HEK293 (cell line): ENCODE data around the gene MKI67.

Experiments
- CTCF ChIA-PET: fragments of 350-600 bp; formaldehyde crosslinking; extraction: SDS; loops from one replicate; lab custom pipeline; 2021; ENCODE audit warnings: antibody characterized with exemption; lab: Yijun Ruan, JAX
- POLR2A ChIA-PET: fragments of 300-600 bp; formaldehyde crosslinking; extraction: SDS; loops from one replicate; lab custom pipeline; 2020; ENCODE audit warnings: antibody characterized with exemption, inconsistent platforms; lab: Yijun Ruan, JAX
- H3K27ac ChIP-seq: fragments of 200-500 bp; sonication (Bioruptor generic); 2 replicates; pipeline ENCODE4 v1.5.1; 2014; ENCODE audit warnings: low read depth, low read length, control low read depth, inconsistent platforms; ENCODE audit errors: extremely low read depth
- H3K36me3 ChIP-seq, 2 experiments: fragments of 200-500 bp in 1 of 2; sonication (Bioruptor generic) in 1 of 2; 1 replicate in 1 of 2; 2 replicates in 1 of 2; pipeline ENCODE4 v1.5.1; 2014 to 2017; ENCODE audit warnings: inconsistent platforms in 2 of 2, low read length in 2 of 2; ENCODE audit not compliant: control insufficient read depth in 2 of 2, insufficient read depth in 1 of 2
- H3K4me1 ChIP-seq: fragments of 200-500 bp; sonication (Bioruptor generic); 2 replicates; pipeline ENCODE4 v1.5.1; 2014; ENCODE audit warnings: mild to moderate bottlenecking, low read length, inconsistent platforms; ENCODE audit not compliant: control insufficient read depth, insufficient read depth
- H3K4me3 ChIP-seq: 2 replicates; pipeline ENCODE4 v1.5.1; 2011; ENCODE audit warnings: low read depth, mild to moderate bottlenecking, control low read depth, low read length, moderate library complexity
- H3K9me3 ChIP-seq: fragments of 200-500 bp; sonication (Bioruptor generic); 2 replicates; pipeline ENCODE4 v1.5.1; 2014; ENCODE audit warnings: low read depth, low read length, inconsistent platforms; ENCODE audit not compliant: control insufficient read depth, insufficient read depth
- ATF2 ChIP-seq: fragments of 450-650 bp; formaldehyde crosslinking; IDR thresholded peaks from 2 replicates; pipeline ENCODE4 v1.5.1; 2016; ENCODE audit warnings: missing biosample characterization, missing genetic modification characterization, low read depth
- BCL11A ChIP-seq: fragments of 450-650 bp; formaldehyde crosslinking; IDR thresholded peaks from 2 replicates; pipeline ENCODE4 v1.5.1; 2016; ENCODE audit warnings: low read depth, missing biosample characterization, missing genetic modification characterization
- GLIS2 ChIP-seq: fragments of 450-650 bp; formaldehyde crosslinking; IDR thresholded peaks from 2 replicates; pipeline ENCODE4 v1.5.1; 2016; ENCODE audit warnings: missing biosample characterization, missing genetic modification characterization
- HOXA7 ChIP-seq: sonication (generic); formaldehyde crosslinking; IDR thresholded peaks from 2 replicates; pipeline ENCODE4 v1.8.1; 2022; ENCODE audit warnings: missing genetic modification reagents, borderline replicate concordance
- PRDM2 ChIP-seq: fragments of 450-650 bp; formaldehyde crosslinking; IDR thresholded peaks from 2 replicates; pipeline ENCODE4 v1.5.1; 2016; ENCODE audit warnings: missing biosample characterization, missing genetic modification characterization, borderline replicate concordance
- TRIM28 ChIP-seq: IDR thresholded peaks from 2 replicates; pipeline ENCODE4 v1.6.1; 2011; ENCODE audit warnings: low read length, control low read depth, borderline replicate concordance
- TSHZ1 ChIP-seq: fragments of 450-650 bp; formaldehyde crosslinking; IDR thresholded peaks from 2 replicates; pipeline ENCODE4 v1.5.1; 2016; ENCODE audit warnings: missing biosample characterization, missing genetic modification characterization, borderline replicate concordance
- ZBTB10 ChIP-seq: fragments of 450-650 bp; formaldehyde crosslinking; IDR thresholded peaks from 2 replicates; pipeline ENCODE4 v1.5.1; 2016; ENCODE audit warnings: missing biosample characterization, missing genetic modification characterization
- ZBTB17 ChIP-seq: fragments of 450-650 bp; formaldehyde crosslinking; IDR thresholded peaks from 2 replicates; pipeline ENCODE4 v1.5.1; 2016; ENCODE audit warnings: missing biosample characterization, missing genetic modification characterization
- ZEB2 ChIP-seq: fragments of 450-650 bp; formaldehyde crosslinking; IDR thresholded peaks from 2 replicates; pipeline ENCODE4 v1.5.1; 2016; ENCODE audit warnings: missing biosample characterization, missing genetic modification characterization
- ZNF10 ChIP-seq: fragments of 450-650 bp; formaldehyde crosslinking; IDR thresholded peaks from 2 replicates; pipeline ENCODE4 v1.5.1; 2017; ENCODE audit warnings: missing biosample characterization, missing genetic modification characterization
- ZNF174 ChIP-seq: fragments of 450-650 bp; formaldehyde crosslinking; IDR thresholded peaks from 2 replicates; pipeline ENCODE4 v1.5.0; 2017; ENCODE audit warnings: missing biosample characterization, mild to moderate bottlenecking, missing genetic modification characterization
- ZNF48 ChIP-seq: fragments of 450-650 bp; formaldehyde crosslinking; IDR thresholded peaks from 2 replicates; pipeline ENCODE4 v1.5.1; 2016; ENCODE audit warnings: missing biosample characterization, missing genetic modification characterization
- ZNF510 ChIP-seq: fragments of 450-650 bp; formaldehyde crosslinking; IDR thresholded peaks from 2 replicates; pipeline ENCODE4 v1.5.1; 2018; ENCODE audit warnings: mild to moderate bottlenecking, missing genetic modification characterization, missing biosample characterization; ENCODE audit not compliant: insufficient replicate concordance
- ZNF600 ChIP-seq: fragments of 450-650 bp; formaldehyde crosslinking; IDR thresholded peaks from 2 replicates; pipeline ENCODE4 v1.5.1; 2016; ENCODE audit warnings: missing biosample characterization, missing genetic modification characterization
- ZNF658 ChIP-seq: fragments of 450-650 bp; formaldehyde crosslinking; IDR thresholded peaks from 2 replicates; pipeline ENCODE4; 2016; ENCODE audit warnings: missing biosample characterization, missing genetic modification characterization
- ZNF76 ChIP-seq: fragments of 450-650 bp; formaldehyde crosslinking; IDR thresholded peaks from 2 replicates; pipeline ENCODE4; 2016; ENCODE audit warnings: low read depth, missing biosample characterization, missing genetic modification characterization, borderline replicate concordance
- TF ChIP-seq, protein P1 (sequence below): sonication (generic); formaldehyde crosslinking; IDR thresholded peaks from 2 replicates; pipeline ENCODE4 v1.8.1; 2022; ENCODE audit warnings: mild to moderate bottlenecking, moderate library complexity, missing genetic modification reagents
- TF ChIP-seq, protein P2 (sequence below): fragments of 450-650 bp; IDR thresholded peaks from 2 replicates; pipeline ENCODE4 v1.5.1; 2018; ENCODE audit warnings: missing biosample characterization, missing genetic modification characterization

MKI67 gene

GRCh38 chr10:128111696-128112095, 14.5 kb downstream of the MKI67 start (continued):
- no peak for TF ChIP-seq PRDM2 (tag by site-specific recombination)
- TF ChIP-seq ZBTB17 (tag by site-specific recombination): no peak
- TF ChIP-seq ZNF10 (tag by site-specific recombination): no peak
- TF ChIP-seq ATF2: no peak
- no peak for TF ChIP-seq ZNF174 (tag by site-specific recombination)
- no peak for TF ChIP-seq ZNF76 (tag by site-specific recombination)
- no peak for TF ChIP-seq TSHZ1
- no peak for TF ChIP-seq GLIS2
- TF ChIP-seq, protein P1, sequence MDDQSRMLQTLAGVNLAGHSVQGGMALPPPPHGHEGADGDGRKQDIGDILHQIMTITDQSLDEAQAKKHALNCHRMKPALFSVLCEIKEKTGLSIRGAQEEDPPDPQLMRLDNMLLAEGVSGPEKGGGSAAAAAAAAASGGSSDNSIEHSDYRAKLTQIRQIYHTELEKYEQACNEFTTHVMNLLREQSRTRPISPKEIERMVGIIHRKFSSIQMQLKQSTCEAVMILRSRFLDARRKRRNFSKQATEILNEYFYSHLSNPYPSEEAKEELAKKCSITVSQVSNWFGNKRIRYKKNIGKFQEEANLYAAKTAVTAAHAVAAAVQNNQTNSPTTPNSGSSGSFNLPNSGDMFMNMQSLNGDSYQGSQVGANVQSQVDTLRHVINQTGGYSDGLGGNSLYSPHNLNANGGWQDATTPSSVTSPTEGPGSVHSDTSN: no peak
- TF ChIP-seq, protein P2, sequence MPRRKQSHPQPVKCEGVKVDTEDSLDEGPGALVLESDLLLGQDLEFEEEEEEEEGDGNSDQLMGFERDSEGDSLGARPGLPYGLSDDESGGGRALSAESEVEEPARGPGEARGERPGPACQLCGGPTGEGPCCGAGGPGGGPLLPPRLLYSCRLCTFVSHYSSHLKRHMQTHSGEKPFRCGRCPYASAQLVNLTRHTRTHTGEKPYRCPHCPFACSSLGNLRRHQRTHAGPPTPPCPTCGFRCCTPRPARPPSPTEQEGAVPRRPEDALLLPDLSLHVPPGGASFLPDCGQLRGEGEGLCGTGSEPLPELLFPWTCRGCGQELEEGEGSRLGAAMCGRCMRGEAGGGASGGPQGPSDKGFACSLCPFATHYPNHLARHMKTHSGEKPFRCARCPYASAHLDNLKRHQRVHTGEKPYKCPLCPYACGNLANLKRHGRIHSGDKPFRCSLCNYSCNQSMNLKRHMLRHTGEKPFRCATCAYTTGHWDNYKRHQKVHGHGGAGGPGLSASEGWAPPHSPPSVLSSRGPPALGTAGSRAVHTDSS (tag by site-specific recombination): no peak
- no peak for TF ChIP-seq HOXA7 (CRISPR knock-in tag)
- TF ChIP-seq BCL11A (tag by site-specific recombination): no peak
- TF ChIP-seq ZEB2 (tag by site-specific recombination): no peak

- Histone ChIP-seq H3K4me1 (no peaks in the 10 kb centered on the region), H3K36me3 (peaks cover 87 to 100% of the 10 kb centered on the region in 2 experiments), H3K27ac (no peak overlapping the region), H3K9me3 (no peaks in the 10 kb centered on the region), H3K4me3 (no peak overlapping the region)
- CTCF ChIA-PET: interaction anchor here (1.4 kb wide), 1 partner anchor 41 kb away, joined by 3 read pairs; no protein-coding TSS in a partner anchor
- POLR2A ChIA-PET: no interaction called here
- TF ChIP-seq TRIM28 (no peak), ZBTB10 (tag by site-specific recombination) (no peak), ZNF48 (tag by site-specific recombination) (no peak), ZNF600 (tag by site-specific recombination) (no peak), ZNF658 (tag by site-specific recombination) (no peak), ZNF510 (no peak)
- TF ChIP-seq, protein P2 (tag by site-specific recombination): no peak
Observed at GRCh38 chr10:128110339-128110738, 15.9 kb downstream of the MKI67 start.
